Lower lobe of right lung (tissue), 2 donors: Measurements from ENCODE around the gene SPCS1. TPM values are rescaled to one million over a fixed set of nuclear protein-coding genes. Genes with fewer than 3 reads are reported as not detected.

Source experiments
- ATAC-seq, 2 donors: fragments of 200-7000 bp; cut with Tn5 transposase; one replicate each; pipeline ENCODE4 v1.9.1; 2020 to 2022; ENCODE audit warnings: mild to moderate bottlenecking in 2 of 2, moderate library complexity in 2 of 2
- DNase-seq: peaks from one replicate; pipeline ENCODE4 v3.0.0-alpha.2; 2020
- H3K27ac ChIP-seq: fragments of 200-600 bp; one replicate; pipeline ENCODE4 v1.8.0; 2022
- H3K27me3 ChIP-seq: fragments of 200-600 bp; one replicate; pipeline ENCODE4 v1.8.0; 2022; ENCODE audit warnings: low read depth
- H3K36me3 ChIP-seq: fragments of 200-600 bp; one replicate; pipeline ENCODE4 v1.8.0; 2022; ENCODE audit warnings: mild to moderate bottlenecking
- H3K4me1 ChIP-seq: fragments of 200-600 bp; one replicate; pipeline ENCODE4 v1.8.0; 2022
- H3K4me3 ChIP-seq: fragments of 200-600 bp; one replicate; pipeline ENCODE4 v1.8.0; 2022; ENCODE audit warnings: mild to moderate bottlenecking
- H3K9me3 ChIP-seq: fragments of 200-600 bp; one replicate; pipeline ENCODE4 v1.8.0; 2022
- CTCF ChIP-seq: fragments of 200-600 bp; IDR thresholded peaks from one replicate; pipeline ENCODE4 v1.8.0; 2022; ENCODE audit warnings: antibody characterized with exemption, mild to moderate bottlenecking
- intact Hi-C: fragments of 100-400 bp; cut with DNase I; formaldehyde crosslinking; loops from one replicate; pipeline ENCODE4 v1.11.0; 2022
- total RNA-seq: library from RNA; stranded (reverse); fragmentation: NEBNext Ultra II Directional; extraction: Animal tissue kit (Norgen Biotek cat#: 25700); gene quantifications from one replicate; pipeline ENCODE4 v1.2.1, GENCODE V29; 2021
- donor health status: DM: no; HTN: yes; CAD: no; lungs with severe emphysema.

Gene SPCS1
- total RNA-seq, 1 donor from 2014 or later = 74.6 TPM

- TF ChIP-seq CTCF = no peak
- ATAC-seq (peak in 1 of 2 donors; percentile 36), DNase-seq (peak; percentile 85)
- Histone ChIP-seq H3K27ac (no peak overlapping the region), H3K4me3 (no peak overlapping the region), H3K27me3 (no peaks in the 10 kb centered on the region), H3K36me3 (peaks cover 42% of the 10 kb centered on the region), H3K9me3 (no peaks in the 10 kb centered on the region), H3K4me1 (peaks cover 61% of the 10 kb centered on the region)
- intact Hi-C loops = no loop called here
Observed at GRCh38 chr3:52683611-52684010, 22.3 kb upstream of the SPCS1 start.

- TF ChIP-seq CTCF = no peak
- Histone ChIP-seq H3K4me3 (peak overlapping the region; percentile 91), H3K36me3 (peaks cover 42% of the 10 kb centered on the region), H3K4me1 (peaks cover 55% of the 10 kb centered on the region), H3K27me3 (no peaks in the 10 kb centered on the region), H3K27ac (peak overlapping the region; percentile 91), H3K9me3 (no peaks in the 10 kb centered on the region)
- intact Hi-C loops = no loop called here
- ATAC-seq (no peak), DNase-seq (no peak)
Observed at GRCh38 chr3:52684184-52684583, 21.7 kb upstream of the SPCS1 start.

- intact Hi-C loops = no loop called here
- peaks cover 42% of the 10 kb centered on the region for H3K36me3 ChIP-seq
- no peak for TF ChIP-seq CTCF
- H3K27me3 ChIP-seq = no peaks in the 10 kb centered on the region
- ATAC-seq (peak; percentile 94 to 95), DNase-seq (peak; percentile 87)
- no peaks in the 10 kb centered on the region for H3K9me3 ChIP-seq
- peaks cover 51% of the 10 kb centered on the region for H3K4me1 ChIP-seq
- H3K4me3 ChIP-seq = peak overlapping the region; percentile 91
- peak overlapping the region; percentile 91 for H3K27ac ChIP-seq
Observed at GRCh38 chr3:52685285-52685708, 20.6 kb upstream of the SPCS1 start.

- peaks cover 44% of the 10 kb centered on the region for H3K36me3 ChIP-seq
- peak within 1 kb of the TSS; percentile 91 for H3K27ac ChIP-seq
- H3K4me3 ChIP-seq = peak within 1 kb of the TSS; percentile 91
- peak; percentile 96 for DNase-seq
- H3K4me1 ChIP-seq = peaks cover 51% of the 10 kb centered on the region
- ATAC-seq = peak; percentile 92 to 98
- intact Hi-C loops = no loop called here
- H3K9me3 ChIP-seq = no peaks in the 10 kb centered on the region
- H3K27me3 ChIP-seq = no peaks in the 10 kb centered on the region
- TF ChIP-seq CTCF = no peak
Observed at GRCh38 chr3:52685709-52686691, 19.9 kb upstream of the SPCS1 start, which contains the start of the genes GNL3 and PBRM1. TSS of gene GNL3 (plus strand) at chr3:52686032. CDS start at chr3:52686093, 61 bp downstream. TSS of gene PBRM1 (minus strand) at chr3:52685913.

- peaks cover 33% of the 10 kb centered on the region for H3K4me1 ChIP-seq
Observed at GRCh38 chr3:52688266-52688665, 17.6 kb upstream of the SPCS1 start.

More at GRCh38 chr3:52688266-52688665, 17.6 kb upstream of the SPCS1 start:
- Histone ChIP-seq H3K27me3 (no peaks in the 10 kb centered on the region), H3K4me3 (no peak overlapping the region), H3K36me3 (peaks cover 64% of the 10 kb centered on the region), H3K27ac (no peak overlapping the region), H3K9me3 (no peaks in the 10 kb centered on the region)
- ATAC-seq (no peak), DNase-seq (no peak)
- TF ChIP-seq CTCF = no peak
- intact Hi-C loops = no loop called here
